Measurements from ENCODE around the gene GPR68. TPM values are rescaled to one million over a fixed set of nuclear protein-coding genes. Genes with fewer than 3 reads are reported as not detected.

GPR68 gene
- total RNA-seq, 1 experiment from 2014 or later = not detected

- Histone ChIP-seq H3K36me3 (ENCODE audit: insufficient read depth, low read length) (peaks cover 21% of the 10 kb centered on the region; the same call in 1 of the 2 replicates), H3K27me3 (ENCODE audit: low read length) (no peaks in the 10 kb centered on the region), H3K4me1 (ENCODE audit: low read length) (no peaks in the 10 kb centered on the region), H3K9me3 (ENCODE audit: low read length) (no peaks in the 10 kb centered on the region), H3K9ac (ENCODE audit: low read length) (no peak overlapping the region), H3K4me3 (ENCODE audit: low read length) (no peak overlapping the region), H3K79me2 (ENCODE audit: low read length) (no peaks in the 10 kb centered on the region), H3K9me2 (replicated peaks; ENCODE audit: insufficient read depth, low read length) (no peaks in the 10 kb centered on the region), H2AFZ (ENCODE audit: low read length) (no peak overlapping the region), H3K27ac (ENCODE audit: low read length) (no peak overlapping the region), H4K20me1 (ENCODE audit: insufficient read depth, low read depth, low read length) (no peaks in the 10 kb centered on the region), H3K4me2 (ENCODE audit: low read depth, low read length, poor library complexity, severe bottlenecking) (no peak overlapping the region)
- DNase-seq = no peak
Measured at GRCh38 chr14:91278383-91278715, 33.8 kb upstream of the GPR68 start.

GRCh38 chr14:91277546-91278382 is 33.3 kb upstream of the GPR68 start:
- Histone ChIP-seq H3K79me2 (ENCODE audit: low read length) (no peaks in the 10 kb centered on the region), H4K20me1 (ENCODE audit: insufficient read depth, low read depth, low read length) (no peaks in the 10 kb centered on the region), H3K4me1 (ENCODE audit: low read length) (no peaks in the 10 kb centered on the region), H3K36me3 (ENCODE audit: insufficient read depth, low read length) (peaks cover 21% of the 10 kb centered on the region; the same call in 1 of the 2 replicates), H2AFZ (ENCODE audit: low read length) (no peak overlapping the region), H3K4me3 (ENCODE audit: low read length) (no peak overlapping the region), H3K9me3 (ENCODE audit: low read length) (no peaks in the 10 kb centered on the region), H3K27ac (ENCODE audit: low read length) (no peak overlapping the region), H3K4me2 (ENCODE audit: low read depth, low read length, poor library complexity, severe bottlenecking) (no peak overlapping the region), H3K9ac (ENCODE audit: low read length) (no peak overlapping the region), H3K9me2 (replicated peaks; ENCODE audit: insufficient read depth, low read length) (no peaks in the 10 kb centered on the region), H3K27me3 (ENCODE audit: low read length) (no peaks in the 10 kb centered on the region)
- DNase-seq = no peak

- no peak overlapping the region for H3K27ac ChIP-seq (ENCODE audit: low read length)
- no peak for DNase-seq
- no peak overlapping the region for H2AFZ ChIP-seq (ENCODE audit: low read length)
- no peaks in the 10 kb centered on the region for H3K9me3 ChIP-seq (ENCODE audit: low read length)
- H3K9me2 ChIP-seq (replicated peaks; ENCODE audit: insufficient read depth, low read length) = no peaks in the 10 kb centered on the region
- H4K20me1 ChIP-seq (ENCODE audit: insufficient read depth, low read depth, low read length) = no peaks in the 10 kb centered on the region
- no peak overlapping the region for H3K4me3 ChIP-seq (ENCODE audit: low read length)
- no peaks in the 10 kb centered on the region for H3K4me1 ChIP-seq (ENCODE audit: low read length)
- H3K27me3 ChIP-seq (ENCODE audit: low read length) = no peaks in the 10 kb centered on the region
- H3K4me2 ChIP-seq (ENCODE audit: low read depth, low read length, poor library complexity, severe bottlenecking) = no peak overlapping the region
- H3K9ac ChIP-seq (ENCODE audit: low read length) = no peak overlapping the region
- no peaks in the 10 kb centered on the region for H3K79me2 ChIP-seq (ENCODE audit: low read length)
- peaks cover 6% of the 10 kb centered on the region; the same call in 1 of the 2 replicates for H3K36me3 ChIP-seq (ENCODE audit: insufficient read depth, low read length)
Measured at GRCh38 chr14:91274796-91275195, 30.3 kb upstream of the GPR68 start.

DNA sequence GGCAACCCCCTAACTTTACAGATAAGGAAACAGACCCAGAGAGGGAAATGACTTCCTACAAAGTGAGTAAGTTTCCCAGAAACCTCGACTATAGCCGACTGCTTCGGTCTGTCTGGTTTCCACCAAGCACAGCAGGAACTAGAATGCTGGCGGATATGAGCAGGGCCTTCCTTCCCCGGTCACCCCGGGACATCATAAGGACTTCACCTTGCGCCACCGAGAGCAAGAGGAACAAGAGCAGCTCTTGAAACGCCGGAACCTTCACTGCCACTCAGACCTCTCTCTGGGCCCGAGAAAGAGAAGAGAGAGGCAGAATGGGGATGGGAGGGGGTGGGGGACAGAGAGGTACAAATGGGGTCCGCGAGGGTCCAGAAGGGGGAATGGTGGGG is 29.4 kb upstream of the GPR68 start:
- Histone ChIP-seq H3K27me3 (ENCODE audit: low read length) (no peaks in the 10 kb centered on the region), H3K27ac (ENCODE audit: low read length) (no peak overlapping the region), H3K9ac (ENCODE audit: low read length) (no peak overlapping the region), H3K4me2 (ENCODE audit: low read depth, low read length, poor library complexity, severe bottlenecking) (no peak overlapping the region), H4K20me1 (ENCODE audit: insufficient read depth, low read depth, low read length) (no peaks in the 10 kb centered on the region), H3K9me2 (replicated peaks; ENCODE audit: insufficient read depth, low read length) (no peaks in the 10 kb centered on the region), H3K4me1 (ENCODE audit: low read length) (no peaks in the 10 kb centered on the region), H3K9me3 (ENCODE audit: low read length) (no peaks in the 10 kb centered on the region), H3K36me3 (ENCODE audit: insufficient read depth, low read length) (peaks cover 6% of the 10 kb centered on the region; the same call in 1 of the 2 replicates), H3K79me2 (ENCODE audit: low read length) (no peaks in the 10 kb centered on the region), H2AFZ (ENCODE audit: low read length) (no peak overlapping the region), H3K4me3 (ENCODE audit: low read length) (no peak overlapping the region)
- no peak for DNase-seq

GRCh38 chr14:91273273-91273884 is 28.9 kb upstream of the GPR68 start:
- Histone ChIP-seq H4K20me1 (ENCODE audit: insufficient read depth, low read depth, low read length) (no peaks in the 10 kb centered on the region), H3K9me3 (ENCODE audit: low read length) (no peaks in the 10 kb centered on the region)

GRCh38 chr14:91272341-91273272 is 28.1 kb upstream of the GPR68 start:
- no peaks in the 10 kb centered on the region for H3K27me3 ChIP-seq (ENCODE audit: low read length)
- no peak overlapping the region for H3K27ac ChIP-seq (ENCODE audit: low read length)
- no peaks in the 10 kb centered on the region for H3K79me2 ChIP-seq (ENCODE audit: low read length)
- no peak overlapping the region for H2AFZ ChIP-seq (ENCODE audit: low read length)
- H3K9me2 ChIP-seq (replicated peaks; ENCODE audit: insufficient read depth, low read length) = no peaks in the 10 kb centered on the region
- no peaks in the 10 kb centered on the region for H3K9me3 ChIP-seq (ENCODE audit: low read length)
- no peak overlapping the region for H3K4me3 ChIP-seq (ENCODE audit: low read length)
- no peak overlapping the region for H3K4me2 ChIP-seq (ENCODE audit: low read depth, low read length, poor library complexity, severe bottlenecking)
- H3K4me1 ChIP-seq (ENCODE audit: low read length) = no peaks in the 10 kb centered on the region
- peaks cover 6% of the 10 kb centered on the region; the same call in 1 of the 2 replicates for H3K36me3 ChIP-seq (ENCODE audit: insufficient read depth, low read length)
- no peak overlapping the region for H3K9ac ChIP-seq (ENCODE audit: low read length)
- DNase-seq = no peak
- H4K20me1 ChIP-seq (ENCODE audit: insufficient read depth, low read depth, low read length) = peaks cover 2% of the 10 kb centered on the region; the same call in 1 of the 2 replicates

More at GRCh38 chr14:91273273-91273884, 28.9 kb upstream of the GPR68 start:
- no peak overlapping the region for H3K9ac ChIP-seq (ENCODE audit: low read length)
- no peaks in the 10 kb centered on the region for H3K79me2 ChIP-seq (ENCODE audit: low read length)
- DNase-seq = no peak
- no peak overlapping the region for H3K4me3 ChIP-seq (ENCODE audit: low read length)
- no peaks in the 10 kb centered on the region for H3K9me2 ChIP-seq (replicated peaks; ENCODE audit: insufficient read depth, low read length)
- no peaks in the 10 kb centered on the region for H3K27me3 ChIP-seq (ENCODE audit: low read length)
- H3K4me2 ChIP-seq (ENCODE audit: low read depth, low read length, poor library complexity, severe bottlenecking) = no peak overlapping the region
- H2AFZ ChIP-seq (ENCODE audit: low read length) = no peak overlapping the region
- peaks cover 6% of the 10 kb centered on the region; the same call in 1 of the 2 replicates for H3K36me3 ChIP-seq (ENCODE audit: insufficient read depth, low read length)
- H3K4me1 ChIP-seq (ENCODE audit: low read length) = no peaks in the 10 kb centered on the region
- no peak overlapping the region for H3K27ac ChIP-seq (ENCODE audit: low read length)

DNA sequence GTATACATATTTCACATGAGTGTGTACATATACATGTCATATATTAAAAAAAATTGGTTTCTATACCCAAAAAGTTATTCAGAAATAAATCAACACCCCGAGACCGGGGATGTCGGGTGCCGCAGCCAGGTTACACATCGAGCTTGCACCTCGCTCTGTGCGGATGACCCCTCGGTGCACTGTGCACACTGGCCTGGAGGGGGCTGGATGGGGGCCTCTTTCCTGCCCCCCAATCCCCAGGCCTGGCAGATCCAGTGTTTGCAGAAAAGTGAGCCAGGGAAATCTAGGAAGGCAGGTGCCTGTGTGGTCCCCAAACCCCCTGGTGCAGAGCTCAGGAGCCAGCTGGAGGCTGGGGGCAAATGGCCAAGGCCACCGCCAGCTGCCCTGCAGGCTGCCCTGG is 27.1 kb upstream of the GPR68 start:
- H3K4me1 ChIP-seq (ENCODE audit: low read length) = no peaks in the 10 kb centered on the region
- peaks cover 6% of the 10 kb centered on the region; the same call in 1 of the 2 replicates for H3K36me3 ChIP-seq (ENCODE audit: insufficient read depth, low read length)
- H4K20me1 ChIP-seq (ENCODE audit: insufficient read depth, low read depth, low read length) = peaks cover 6% of the 10 kb centered on the region; the same call in 1 of the 2 replicates
- H3K9me3 ChIP-seq (ENCODE audit: low read length) = no peaks in the 10 kb centered on the region
- H3K27me3 ChIP-seq (ENCODE audit: low read length) = no peaks in the 10 kb centered on the region
- no peak overlapping the region for H3K9ac ChIP-seq (ENCODE audit: low read length)
- no peaks in the 10 kb centered on the region for H3K79me2 ChIP-seq (ENCODE audit: low read length)
- H3K4me3 ChIP-seq (ENCODE audit: low read length) = no peak overlapping the region
- no peaks in the 10 kb centered on the region for H3K9me2 ChIP-seq (replicated peaks; ENCODE audit: insufficient read depth, low read length)
- no peak for DNase-seq
- H3K4me2 ChIP-seq (ENCODE audit: low read depth, low read length, poor library complexity, severe bottlenecking) = no peak overlapping the region
- no peak overlapping the region for H3K27ac ChIP-seq (ENCODE audit: low read length)
- no peak overlapping the region for H2AFZ ChIP-seq (ENCODE audit: low read length)

Data from Karpas-422 (cell line).